ENCODE data around the gene ARSG. TPM values are rescaled to one million over a fixed set of nuclear protein-coding genes. Genes with fewer than 3 reads are reported as not detected.

The ARSG gene
- total and polyA plus RNA-seq, 9 of the 15 experiments (the other 6 are each of a cell fraction or from before 2014, with no cell fraction given): 1.0 to 5.6 (median 1.8) TPM

- TF ChIP-seq ZNF444 (CRISPR knock-in tag; IDR thresholded peaks at IDR 0.05): no peak
- TF ChIP-seq CUX1 (CRISPR knock-in tag; IDR thresholded peaks at IDR 0.05): no peak
- TF ChIP-seq STAT6 (CRISPR knock-in tag; IDR thresholded peaks at IDR 0.05): no peak
- TF ChIP-seq ZBTB11 (CRISPR knock-in tag; IDR thresholded peaks at IDR 0.05): no peak
- no peak for TF ChIP-seq BCOR (IDR thresholded peaks at IDR 0.05)
- TF ChIP-seq NFIX (CRISPR knock-in tag; IDR thresholded peaks at IDR 0.05; ENCODE audit: low read depth): no peak
- TF ChIP-seq SMARCA4 (IDR thresholded peaks at IDR 0.05): no peak; the same call in 1 of the 2 replicates
- no peak for TF ChIP-seq ZNF764 (CRISPR knock-in tag; IDR thresholded peaks at IDR 0.05; ENCODE audit: low read depth)
- TF ChIP-seq CHAMP1 (IDR thresholded peaks at IDR 0.05): no peak
- TF ChIP-seq SAP30 (IDR thresholded peaks at IDR 0.05; ENCODE audit: borderline replicate concordance, insufficient read depth, low read depth, low read length, poor library complexity, severe bottlenecking): no peak
These were observed 171.3 kb downstream of the ARSG start (continued) for GRCh38 chr17:68462381-68463210.
